Measurements from ENCODE around the gene STX5. TPM values are rescaled to one million over a fixed set of nuclear protein-coding genes. Genes with fewer than 3 reads are reported as not detected.

The STX5 gene
- total and polyA plus RNA-seq, 9 of the 15 experiments (the other 6 are each of a cell fraction or from before 2014, with no cell fraction given): 2.8 to 28.6 (median 23.7) TPM

GRCh38 chr11:62786318-62787004, 45.4 kb downstream of the STX5 start (continued):
- TF ChIP-seq ZMIZ1 (IDR thresholded peaks at IDR 0.05; ENCODE audit: low read depth in 2 of 2, low read length in 2 of 2) (0 out of 4 replicates have a peak, but pooled peaks of 1 of the 2 experiments have one; percentile 27), ZNF263 (CRISPR knock-in tag; IDR thresholded peaks at IDR 0.05; ENCODE audit: borderline replicate concordance) (no peak), U2AF1 (optimal IDR thresholded peaks at IDR 0.05; ENCODE audit: low read depth, low read length) (peak; percentile 88), ZNF253 (CRISPR knock-in tag; conservative IDR thresholded peaks at IDR 0.05) (no peak), KAT2B (IDR thresholded peaks at IDR 0.05; ENCODE audit: low read depth, low read length) (peak; percentile 41), HMGN3 (IDR thresholded peaks at IDR 0.05; ENCODE audit: borderline replicate concordance, extremely low read depth, insufficient read length, low read depth, low read length) (peak; percentile 52), ZNF785 (CRISPR knock-in tag; IDR thresholded peaks at IDR 0.05) (no peak), XRCC5 (IDR thresholded peaks at IDR 0.05; ENCODE audit: low read depth, low read length) (peak; percentile 94), PCBP2 (IDR thresholded peaks at IDR 0.05; ENCODE audit: low read depth, low read length, poor library complexity, severe bottlenecking) (no peak), STAG1 (CRISPR knock-in tag; IDR thresholded peaks at IDR 0.05; ENCODE audit: borderline replicate concordance) (0 out of 2 replicates have a peak, but pooled peaks have one; percentile 39), FOXM1 (IDR thresholded peaks at IDR 0.05; ENCODE audit: low read depth) (no peak), FOXM1 (CRISPR knock-in tag; IDR thresholded peaks at IDR 0.05; ENCODE audit: low read depth) (no peak), TBL1XR1 (IDR thresholded peaks at IDR 0.05; ENCODE audit: low read length in 2 of 2) (0 out of 4 replicates have a peak, but pooled peaks of 1 of the 2 experiments have one; percentile 47), HDAC6 (IDR thresholded peaks at IDR 0.05; ENCODE audit: low read depth, low read length) (peak; percentile 27; the same call in 1 of the 2 replicates), PPARD (CRISPR knock-in tag; IDR thresholded peaks at IDR 0.05) (no peak), TCF15 (CRISPR knock-in tag; IDR thresholded peaks at IDR 0.05) (no peak), CXXC5 (CRISPR knock-in tag; IDR thresholded peaks at IDR 0.05) (no peak), CHD4 (IDR thresholded peaks at IDR 0.05; ENCODE audit: insufficient read depth, insufficient replicate concordance, low read depth, low read length, poor library complexity, severe bottlenecking) (no peak), TFAP4 (CRISPR knock-in tag; IDR thresholded peaks at IDR 0.05; ENCODE audit: borderline replicate concordance) (peak; percentile 59; the same call in 1 of the 2 replicates), ZBTB33 (CRISPR knock-in tag; IDR thresholded peaks at IDR 0.05) (peak; percentile 47; the same call in 1 of the 2 replicates)

Data from K562 (cell line).